ENCODE data around the gene SYT4.

- TF ChIP-seq CTCF (IDR thresholded peaks at IDR 0.05) (no peak), POLR2A (IDR thresholded peaks at IDR 0.05) (no peak)
Observed at GRCh38 chr18:43265465-43265864, 11.8 kb downstream of the SYT4 start.

Data from body of pancreas (tissue), 4 donors.